Mesendoderm (in vitro differentiated cells): ENCODE results near the gene ZNF44.
A peak's percentile ranks its signal among the peaks of the same experiment; 100 is the strongest.

ENCODE experiments used
- DNase-seq: peaks from one replicate; pipeline ENCODE4 v3.0.0; 2013
- H2AK5ac ChIP-seq: 2 replicates; pipeline ENCODE4 v1.6.1; 2013; ENCODE audit warnings: low read length, inconsistent platforms
- H2BK120ac ChIP-seq: 2 replicates; pipeline ENCODE4 v1.6.1; 2013; ENCODE audit warnings: low read depth, mild to moderate bottlenecking, low read length, moderate library complexity, mixed read lengths
- H2BK15ac ChIP-seq: replicated peaks from 2 replicates; pipeline ENCODE4 v1.6.1; 2013; ENCODE audit warnings: low read depth, mild to moderate bottlenecking, moderate library complexity
- H2BK5ac ChIP-seq: 2 replicates; pipeline ENCODE4 v1.6.1; 2013; ENCODE audit warnings: low read length, inconsistent platforms
- H3K18ac ChIP-seq: 2 replicates; pipeline ENCODE4 v1.6.1; 2013; ENCODE audit warnings: mild to moderate bottlenecking, low read length, mixed read lengths
- H3K23ac ChIP-seq: one replicate; pipeline ENCODE4 v1.6.1; 2013; ENCODE audit warnings: low read length
- H3K27ac ChIP-seq: 2 replicates; pipeline ENCODE4 v1.5.1; 2013; ENCODE audit warnings: low read depth, mild to moderate bottlenecking, inconsistent platforms, low read length, moderate library complexity
- H3K27me3 ChIP-seq: 2 replicates; pipeline ENCODE4 v1.6.1; 2013; ENCODE audit warnings: low read length, control low read depth, mild to moderate bottlenecking, inconsistent platforms; ENCODE audit not compliant: insufficient read depth, poor library complexity
- H3K36me3 ChIP-seq: 2 replicates; pipeline ENCODE4 v1.6.1; 2013; ENCODE audit warnings: low read length, inconsistent platforms; ENCODE audit not compliant: control insufficient read depth, insufficient read depth
- H3K4ac ChIP-seq: one replicate; pipeline ENCODE4 v1.6.1; 2013; ENCODE audit warnings: low read depth, mild to moderate bottlenecking, low read length, moderate library complexity
- H3K4me1 ChIP-seq: 2 replicates; pipeline ENCODE4 v1.6.1; 2013; ENCODE audit warnings: low read depth, low read length, inconsistent platforms; ENCODE audit not compliant: control insufficient read depth
- H3K4me2 ChIP-seq: 2 replicates; pipeline ENCODE4 v1.6.1; 2013; ENCODE audit warnings: low read length
- H3K4me3 ChIP-seq: 2 replicates; pipeline ENCODE4 v1.5.1; 2013; ENCODE audit warnings: mild to moderate bottlenecking, low read length
- H3K56ac ChIP-seq: one replicate; pipeline ENCODE4 v1.6.1; 2013; ENCODE audit warnings: low read length
- H3K79me1 ChIP-seq: 2 replicates; pipeline ENCODE4 v1.6.1; 2013; ENCODE audit warnings: low read length, inconsistent platforms
- H3K79me2 ChIP-seq: 2 replicates; pipeline ENCODE4 v1.6.1; 2013; ENCODE audit warnings: mild to moderate bottlenecking, low read length; ENCODE audit not compliant: control insufficient read depth, insufficient read depth
- H3K9ac ChIP-seq: 2 replicates; pipeline ENCODE4 v1.6.1; 2013; ENCODE audit warnings: low read length, inconsistent platforms
- H4K5ac ChIP-seq: one replicate; pipeline ENCODE4 v1.6.1; 2013; ENCODE audit warnings: low read length
- H4K8ac ChIP-seq: one replicate; pipeline ENCODE4 v1.6.1; 2013; ENCODE audit warnings: low read depth, mild to moderate bottlenecking, control low read depth, low read length, moderate library complexity
- WGBS: extraction: QIAGEN DNeasy Blood & Tissue Kit; methylation state at CpG from one replicate; pipeline ENCODE4 v1.1.7; 2013; ENCODE audit warnings: low lambda C conversion rate, missing lambda C conversion rate; ENCODE audit not compliant: insufficient coverage; ENCODE audit errors: extremely low coverage; 5-methylcytosine and 5-hydroxymethylcytosine counted together

Gene ZNF44

DNA sequence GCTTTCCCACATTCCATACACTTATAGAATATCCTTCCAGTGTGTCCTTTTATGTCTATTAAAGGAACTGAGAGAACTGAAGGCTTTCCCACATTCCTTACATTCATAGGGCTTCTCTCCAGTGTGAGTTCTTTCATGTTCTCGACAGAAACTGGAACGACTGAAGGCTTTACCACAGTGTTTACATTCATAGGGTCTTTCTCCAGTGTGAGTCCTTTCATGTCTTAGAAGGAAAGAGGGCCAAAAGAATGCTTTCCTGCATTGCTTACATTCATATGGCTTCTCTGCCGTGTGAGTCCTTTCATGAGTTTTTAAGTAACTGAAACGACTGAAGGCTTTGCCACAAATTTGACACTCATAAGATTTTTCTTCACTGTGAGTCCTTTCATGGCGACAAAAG is 22.3 kb downstream of the ZNF44 start:
- H4K5ac ChIP-seq, result no peak overlapping the region
- H4K8ac ChIP-seq, result no peak overlapping the region
- H3K79me2 ChIP-seq, result no peaks in the 10 kb centered on the region
- peak overlapping the region; percentile 20 for H3K4me3 ChIP-seq
- no peak overlapping the region for H3K23ac ChIP-seq
- H3K36me3 ChIP-seq, result peaks cover 9% of the 10 kb centered on the region
- H3K79me1 ChIP-seq, result no peaks in the 10 kb centered on the region
- no peak overlapping the region for H3K4me2 ChIP-seq
- DNase-seq, result peak; percentile 5
- no peak overlapping the region for H3K27ac ChIP-seq
- H3K18ac ChIP-seq, result no peak overlapping the region
- WGBS, result no CpG with 5 or more reads among the region's 5 CpGs
- H3K56ac ChIP-seq, result no peak overlapping the region
- no peak overlapping the region for H2BK5ac ChIP-seq
- H3K4ac ChIP-seq, result no peak overlapping the region
- no peak overlapping the region for H2BK15ac ChIP-seq
- no peak overlapping the region for H2AK5ac ChIP-seq
- no peaks in the 10 kb centered on the region for H3K27me3 ChIP-seq
- H3K9ac ChIP-seq, result no peak overlapping the region
- H3K4me1 ChIP-seq, result no peaks in the 10 kb centered on the region
- no peak overlapping the region for H2BK120ac ChIP-seq

DNA sequence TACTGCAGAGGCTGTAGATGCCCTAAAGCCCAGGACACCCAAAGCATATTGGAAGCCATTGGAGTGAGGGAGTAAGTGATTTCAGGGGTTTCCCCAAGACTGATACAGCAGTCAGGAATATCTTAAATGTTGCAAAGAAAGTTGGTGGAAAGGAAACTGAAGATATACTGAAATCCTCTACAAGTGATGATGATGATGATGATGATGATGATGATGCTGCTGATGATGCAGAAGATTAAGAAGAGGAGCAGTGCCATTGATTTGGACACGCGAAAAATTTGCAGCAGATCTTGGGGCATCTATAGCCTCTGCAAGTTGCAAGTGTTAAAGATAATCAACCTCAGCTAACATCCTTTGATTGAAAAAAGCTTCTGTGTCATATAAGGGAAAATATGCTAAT is 23.8 kb downstream of the ZNF44 start:
- H3K36me3 ChIP-seq, result peaks cover 9% of the 10 kb centered on the region
- no peaks in the 10 kb centered on the region for H3K79me2 ChIP-seq
- H3K4me2 ChIP-seq, result no peak overlapping the region
- H3K27me3 ChIP-seq, result no peaks in the 10 kb centered on the region
- no peaks in the 10 kb centered on the region for H3K4me1 ChIP-seq
- no peak for DNase-seq
- no peaks in the 10 kb centered on the region for H3K79me1 ChIP-seq
- H2AK5ac ChIP-seq, result no peak overlapping the region
- H3K9ac ChIP-seq, result no peak overlapping the region
- no peak overlapping the region for H2BK120ac ChIP-seq
- no peak overlapping the region for H4K5ac ChIP-seq
- no peak overlapping the region for H4K8ac ChIP-seq
- no peak overlapping the region for H2BK5ac ChIP-seq
- no peak overlapping the region for H3K4ac ChIP-seq
- no peak overlapping the region for H3K23ac ChIP-seq
- WGBS, result no CpG with 5 or more reads among the region's 2 CpGs
- no peak overlapping the region for H3K18ac ChIP-seq
- no peak overlapping the region for H3K27ac ChIP-seq
- H2BK15ac ChIP-seq, result no peak overlapping the region
- H3K4me3 ChIP-seq, result no peak overlapping the region
- H3K56ac ChIP-seq, result no peak overlapping the region

DNA sequence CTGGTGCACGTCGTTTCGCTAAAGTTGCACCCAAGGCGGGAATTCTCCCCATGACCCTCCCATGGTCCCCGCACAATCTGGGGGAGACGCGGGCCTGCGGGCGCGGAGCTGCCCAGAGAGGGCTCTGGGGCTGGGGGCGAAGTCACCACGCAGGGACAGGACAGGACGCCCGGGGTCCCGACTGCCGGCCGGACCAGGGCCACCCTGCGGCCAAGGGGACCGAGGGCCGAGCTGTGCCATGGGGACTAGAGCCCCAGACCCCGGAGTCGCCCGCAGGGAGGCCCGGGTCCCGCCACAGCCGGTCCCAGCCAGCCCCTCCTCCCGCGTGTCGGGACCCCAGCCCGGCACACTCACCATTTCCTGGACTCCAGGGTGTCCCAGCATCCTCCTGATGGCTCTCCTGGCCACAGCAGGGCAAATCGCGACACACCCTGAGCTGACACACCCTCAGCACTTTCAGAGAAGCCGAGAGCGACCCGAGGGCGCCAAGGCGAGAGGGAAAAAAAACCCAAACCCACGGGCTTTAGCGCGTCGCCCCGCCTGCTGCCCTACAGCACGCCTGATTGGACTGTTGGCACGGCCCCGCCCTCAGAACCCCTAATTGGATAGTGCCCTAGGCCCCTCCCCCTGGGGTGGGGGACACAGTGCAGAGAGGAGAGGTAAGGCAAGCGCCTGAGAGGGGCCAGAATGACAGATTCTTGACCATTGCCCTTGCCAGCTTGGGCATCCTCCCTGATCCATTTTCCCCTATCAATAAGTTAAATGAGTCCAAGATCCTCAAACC is 28.6 kb downstream of the ZNF44 start:
- Histone ChIP-seq H3K23ac (no peak overlapping the region), H3K4ac (no peak overlapping the region), H3K79me2 (no peaks in the 10 kb centered on the region), H2BK15ac (no peak overlapping the region), H3K36me3 (no peaks in the 10 kb centered on the region), H3K4me1 (no peaks in the 10 kb centered on the region), H2BK5ac (no peak overlapping the region), H3K27ac (no peak overlapping the region), H4K8ac (no peak overlapping the region), H2BK120ac (no peak overlapping the region), H3K9ac (no peak overlapping the region), H3K18ac (no peak overlapping the region), H3K4me2 (no peak overlapping the region), H3K4me3 (no peak overlapping the region), H3K79me1 (no peaks in the 10 kb centered on the region), H2AK5ac (no peak overlapping the region), H3K27me3 (no peaks in the 10 kb centered on the region), H3K56ac (no peak overlapping the region), H4K5ac (no peak overlapping the region)
- WGBS, result no CpG with 5 or more reads among the region's 46 CpGs
- DNase-seq, result no peak

DNA sequence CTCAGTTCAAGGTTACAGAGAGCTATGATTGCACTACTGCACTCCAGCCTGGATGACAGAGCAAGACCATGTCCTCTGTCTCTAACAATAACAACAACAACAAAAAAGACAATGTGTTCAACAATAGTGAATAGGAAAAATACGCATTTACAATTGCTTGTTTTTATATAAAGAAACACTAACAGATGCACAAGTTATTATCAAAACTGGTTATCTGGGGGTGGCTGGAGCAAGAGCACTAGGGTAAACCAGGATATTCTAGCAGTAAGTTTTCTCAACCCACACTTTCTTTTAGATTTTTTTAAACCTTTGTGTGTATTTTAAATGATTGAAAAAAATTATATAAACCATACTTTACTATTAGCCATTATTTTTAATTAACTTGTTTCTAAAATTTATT is 33.1 kb downstream of the ZNF44 start:
- H3K79me2 ChIP-seq, result no peaks in the 10 kb centered on the region
- no peak overlapping the region for H3K4me3 ChIP-seq
- no peaks in the 10 kb centered on the region for H3K36me3 ChIP-seq
- no peak overlapping the region for H3K56ac ChIP-seq
- no peak overlapping the region for H3K18ac ChIP-seq
- no CpG with 5 or more reads among the region's 1 CpG for WGBS
- H3K23ac ChIP-seq, result no peak overlapping the region
- no peaks in the 10 kb centered on the region for H3K79me1 ChIP-seq
- no peaks in the 10 kb centered on the region for H3K4me1 ChIP-seq
- no peak overlapping the region for H3K9ac ChIP-seq
- H2BK5ac ChIP-seq, result no peak overlapping the region
- no peak overlapping the region for H3K27ac ChIP-seq
- no peak overlapping the region for H3K4me2 ChIP-seq
- H2AK5ac ChIP-seq, result no peak overlapping the region
- no peak overlapping the region for H4K8ac ChIP-seq
- no peak overlapping the region for H2BK15ac ChIP-seq
- H3K4ac ChIP-seq, result no peak overlapping the region
- H4K5ac ChIP-seq, result no peak overlapping the region
- no peak for DNase-seq
- no peak overlapping the region for H2BK120ac ChIP-seq
- H3K27me3 ChIP-seq, result no peaks in the 10 kb centered on the region

DNA sequence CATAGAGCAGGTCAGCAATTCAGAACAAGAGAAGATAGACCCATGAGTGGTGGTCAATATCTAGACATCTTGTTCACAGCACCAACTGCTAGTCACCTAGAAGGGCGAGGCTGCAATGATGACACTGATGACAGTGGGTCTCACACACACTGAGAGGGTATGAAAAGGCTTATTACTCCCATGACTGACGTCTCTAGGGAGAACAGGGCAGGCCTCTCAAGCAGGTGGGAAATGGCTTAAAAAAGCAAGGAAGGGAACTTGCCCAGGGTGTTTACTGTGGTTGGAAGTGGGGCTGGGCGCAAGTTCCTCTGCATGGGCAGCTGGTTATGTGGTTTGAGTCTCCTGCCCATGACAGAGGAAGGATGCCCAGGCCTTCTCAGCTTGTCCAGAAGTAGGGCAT is 33.8 kb downstream of the ZNF44 start:
- WGBS, result no CpG with 5 or more reads among the region's 3 CpGs
- no peak for DNase-seq

DNA sequence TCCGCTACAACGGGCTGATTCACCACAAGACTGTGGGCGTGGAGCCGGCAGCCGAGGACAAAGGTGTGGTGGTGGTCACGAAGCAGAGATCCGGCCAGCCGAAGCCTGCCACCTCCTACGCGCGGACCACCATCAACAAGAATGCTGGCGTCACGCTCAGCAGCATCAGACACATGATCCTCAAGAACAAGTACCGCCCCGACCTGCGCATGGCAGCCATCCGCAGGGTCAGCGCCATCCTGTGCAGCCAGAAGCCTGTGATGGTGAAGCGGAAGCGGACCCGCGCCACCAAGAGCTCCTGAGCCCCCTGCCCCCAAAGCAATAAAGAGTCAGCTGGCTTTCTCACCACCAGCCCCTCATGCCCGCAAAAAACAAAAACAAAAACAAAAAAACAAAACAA is 34.4 kb downstream of the ZNF44 start:
- Histone ChIP-seq H3K4me3 (no peak overlapping the region), H3K79me2 (no peaks in the 10 kb centered on the region), H3K4me1 (no peaks in the 10 kb centered on the region), H3K27me3 (no peaks in the 10 kb centered on the region), H3K27ac (no peak overlapping the region), H2BK15ac (no peak overlapping the region), H2AK5ac (no peak overlapping the region), H3K9ac (no peak overlapping the region), H3K4me2 (no peak overlapping the region), H4K8ac (no peak overlapping the region), H4K5ac (no peak overlapping the region), H3K79me1 (no peaks in the 10 kb centered on the region), H2BK120ac (no peak overlapping the region), H3K18ac (no peak overlapping the region), H3K23ac (no peak overlapping the region), H2BK5ac (no peak overlapping the region), H3K36me3 (no peaks in the 10 kb centered on the region), H3K4ac (no peak overlapping the region), H3K56ac (no peak overlapping the region)
- DNase-seq, result no peak
- no CpG with 5 or more reads among the region's 23 CpGs for WGBS

More for the DNA sequence above, 33.8 kb downstream of the ZNF44 start:
- no peak overlapping the region for H3K56ac ChIP-seq
- no peak overlapping the region for H3K4me2 ChIP-seq
- no peaks in the 10 kb centered on the region for H3K79me2 ChIP-seq
- H3K18ac ChIP-seq, result no peak overlapping the region
- no peak overlapping the region for H3K9ac ChIP-seq
- no peak overlapping the region for H4K8ac ChIP-seq
- H3K79me1 ChIP-seq, result no peaks in the 10 kb centered on the region
- no peak overlapping the region for H2AK5ac ChIP-seq
- no peaks in the 10 kb centered on the region for H3K36me3 ChIP-seq
- no peak overlapping the region for H3K4ac ChIP-seq
- no peak overlapping the region for H2BK15ac ChIP-seq
- no peak overlapping the region for H4K5ac ChIP-seq
- H2BK5ac ChIP-seq, result no peak overlapping the region
- H3K4me3 ChIP-seq, result no peak overlapping the region
- H3K27ac ChIP-seq, result no peak overlapping the region
- no peak overlapping the region for H2BK120ac ChIP-seq
- H3K23ac ChIP-seq, result no peak overlapping the region
- H3K4me1 ChIP-seq, result no peaks in the 10 kb centered on the region
- no peaks in the 10 kb centered on the region for H3K27me3 ChIP-seq
